Calu3 (cell line): ENCODE results near the gene DDC. TPM values are rescaled to one million over a fixed set of nuclear protein-coding genes. Genes with fewer than 3 reads are reported as not detected.

Source experiments
- BruUV-seq: library from RNA; stranded (reverse); fragments of 400-500 nt; replicated peaks from 2 replicates; lab custom pipeline; 2021; lab: Mats Ljungman, UMichigan
- CTCF ChIA-PET: fragments of 300-600 bp; sonication (Branson Sonifier 250); formaldehyde crosslinking; loops from one replicate; lab custom pipeline; 2022; ENCODE audit warnings: antibody characterized with exemption; lab: Charles Lee
- DNase-seq: peaks from one replicate; pipeline ENCODE4 v3.0.0; 2022
- H3K27ac Mint-ChIP-seq: one replicate; pipeline ENCODE4 v1.8.0; 2022; ENCODE audit warnings: mixed read lengths; ENCODE audit not compliant: unreplicated experiment
- H3K27me3 Mint-ChIP-seq: one replicate; pipeline ENCODE4 v1.8.0; 2022; ENCODE audit warnings: mixed read lengths; ENCODE audit not compliant: unreplicated experiment
- H3K36me3 Mint-ChIP-seq: one replicate; pipeline ENCODE4 v1.8.0; 2022; ENCODE audit warnings: mild to moderate bottlenecking, moderate library complexity, mixed read lengths; ENCODE audit not compliant: insufficient read depth, unreplicated experiment
- H3K4me1 Mint-ChIP-seq: one replicate; pipeline ENCODE4 v1.8.0; 2022; ENCODE audit warnings: mild to moderate bottlenecking, low read depth, mixed read lengths; ENCODE audit not compliant: unreplicated experiment
- H3K4me3 Mint-ChIP-seq: one replicate; pipeline ENCODE4 v1.8.0; 2022; ENCODE audit warnings: mild to moderate bottlenecking, low read depth, moderate library complexity, mixed read lengths; ENCODE audit not compliant: unreplicated experiment
- H3K9me3 Mint-ChIP-seq: one replicate; pipeline ENCODE4 v1.8.0; 2022; ENCODE audit warnings: low read depth, mixed read lengths; ENCODE audit not compliant: unreplicated experiment
- CTCF ChIP-seq: fragments of 200-600 bp; IDR thresholded peaks from one replicate; pipeline ENCODE4 v1.8.0; 2022; ENCODE audit warnings: antibody characterized with exemption; ENCODE audit not compliant: unreplicated experiment
- intact Hi-C: fragments of 100-400 bp; cut with micrococcal nuclease; formaldehyde crosslinking; loops from one replicate; pipeline ENCODE4 v1.10.0; 2022; ENCODE audit not compliant: unreplicated experiment
- total RNA-seq: library from RNA; stranded (reverse); gene quantifications from 2 replicates; pipeline ENCODE4 v1.2.3, GENCODE V29; 2022

DDC gene
- total RNA-seq, 1 experiment from 2014 or later = 3.7 TPM

- Mint-ChIP-seq H3K27me3 (no peaks in the 10 kb centered on the region), H3K4me1 (peaks cover 58% of the 10 kb centered on the region), H3K4me3 (peak overlapping the region; percentile 62), H3K27ac (peak overlapping the region; percentile 97), H3K36me3 (peaks cover 25% of the 10 kb centered on the region), H3K9me3 (no peaks in the 10 kb centered on the region)
- DNase-seq = peak; percentile 74
- CTCF ChIA-PET = interaction anchor here (0.5 to 1.5 kb wide), 6 partner anchors 14 to 843 kb away, joined by 3 to 7 read pairs (median 4); partner anchors contain the start of gene DDC
- no peak for TF ChIP-seq CTCF
- BruUV-seq = TSS peak; percentile 85
- intact Hi-C loops = loop anchor here (1.0 to 10.0 kb wide), 4 partner anchors 53 to 823 kb away; no protein-coding TSS in a partner anchor
These were observed 33.3 kb downstream of the DDC start for GRCh38 chr7:50531928-50532327.

- Mint-ChIP-seq H3K27ac (peak overlapping the region; percentile 97), H3K36me3 (peaks cover 25% of the 10 kb centered on the region), H3K4me1 (peaks cover 58% of the 10 kb centered on the region), H3K4me3 (peak overlapping the region; percentile 62), H3K9me3 (no peaks in the 10 kb centered on the region), H3K27me3 (no peaks in the 10 kb centered on the region)
- DNase-seq = peak; percentile 88
- CTCF ChIA-PET = interaction anchor here (0.6 to 1.5 kb wide), 6 partner anchors 15 to 598 kb away, joined by 3 to 7 read pairs (median 4); partner anchors contain the start of gene DDC
- TSS peak; percentile 92 for BruUV-seq
- no peak for TF ChIP-seq CTCF
- intact Hi-C loops = loop anchor here (1.0 to 10.0 kb wide), 3 partner anchors 54 to 823 kb away; no protein-coding TSS in a partner anchor
These were observed 33.7 kb downstream of the DDC start for GRCh38 chr7:50531401-50531911.

DNA sequence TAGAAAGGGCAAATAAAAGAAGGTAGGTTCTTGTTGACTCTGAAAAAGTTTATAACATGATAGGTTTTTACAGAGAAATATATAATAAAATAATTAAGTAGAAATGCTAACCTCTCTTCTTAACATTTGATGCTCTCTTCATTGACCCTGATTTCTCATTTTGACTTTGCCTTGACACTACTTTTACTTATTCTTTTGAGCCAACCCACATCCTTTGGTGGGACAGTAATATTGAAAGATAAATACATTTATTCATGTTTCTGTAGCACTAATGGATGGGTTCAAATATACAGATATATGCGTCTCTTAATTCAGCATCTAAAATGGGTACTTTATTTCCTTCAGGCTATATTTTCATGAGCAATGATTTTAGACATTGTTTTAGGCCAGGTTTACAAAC lies 34.4 kb downstream of the DDC start:
- no TSS peak for BruUV-seq
- Mint-ChIP-seq H3K27ac (peak overlapping the region; percentile 97), H3K36me3 (peaks cover 25% of the 10 kb centered on the region), H3K27me3 (no peaks in the 10 kb centered on the region), H3K9me3 (no peaks in the 10 kb centered on the region), H3K4me3 (peak overlapping the region; percentile 62), H3K4me1 (peaks cover 58% of the 10 kb centered on the region)
- intact Hi-C loops = loop anchor here (1.0 to 10.0 kb wide), 3 partner anchors 55 to 824 kb away; no protein-coding TSS in a partner anchor
- TF ChIP-seq CTCF = no peak
- no peak for DNase-seq
- CTCF ChIA-PET = interaction anchor here (0.6 to 1.4 kb wide), 4 partner anchors 63 to 598 kb away, joined by 3 to 7 read pairs (median 4); no protein-coding TSS in a partner anchor

DNA sequence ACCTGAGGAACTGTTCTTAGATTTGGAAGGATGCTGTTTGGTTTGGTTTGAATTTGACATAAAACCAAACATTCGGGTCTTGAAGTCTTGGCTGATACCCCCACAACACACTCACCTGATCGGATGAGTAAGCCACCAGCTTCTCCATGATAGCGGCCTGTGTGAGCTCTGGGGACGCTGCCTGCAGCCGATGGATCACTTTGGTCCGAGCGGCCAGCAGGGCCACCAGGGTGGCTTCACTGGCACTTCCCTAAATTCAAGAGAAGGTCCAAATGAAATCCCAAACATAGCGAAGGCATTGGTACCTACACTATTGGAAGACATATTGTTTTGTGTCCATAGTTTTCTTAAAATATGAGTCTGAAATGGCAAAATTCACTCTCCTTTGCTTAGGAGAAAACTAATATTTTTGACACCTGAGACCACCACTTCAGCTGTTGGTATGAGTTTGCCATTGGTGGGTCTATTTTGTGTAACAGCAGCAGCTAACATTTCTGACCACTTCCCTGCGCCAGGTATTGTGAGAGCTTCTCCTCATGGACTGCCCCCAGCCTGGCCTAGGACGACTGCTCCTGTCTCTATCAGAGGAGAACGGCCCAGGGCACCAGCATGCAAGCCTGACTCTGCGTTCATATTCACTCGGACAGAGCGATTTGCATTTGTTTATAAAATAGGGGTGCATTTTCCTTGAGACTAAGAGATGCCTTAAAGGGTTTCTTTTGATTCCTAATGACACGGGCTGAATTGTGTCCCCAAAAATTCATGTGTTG lies 35.9 kb downstream of the DDC start:
- H3K4me1 Mint-ChIP-seq = peaks cover 46% of the 10 kb centered on the region
- peaks cover 2% of the 10 kb centered on the region for H3K9me3 Mint-ChIP-seq
- no peak overlapping the region for H3K4me3 Mint-ChIP-seq
- CTCF ChIA-PET = interaction anchor here (0.9 kb wide), 1 partner anchor 36 kb away, joined by 3 read pairs; the partner anchor contains the start of gene DDC
- TF ChIP-seq CTCF = no peak
- BruUV-seq = no TSS peak
- peaks cover 15% of the 10 kb centered on the region for H3K36me3 Mint-ChIP-seq
- intact Hi-C loops = no loop called here
- H3K27ac Mint-ChIP-seq = no peak overlapping the region
- no peak for DNase-seq
- H3K27me3 Mint-ChIP-seq = no peaks in the 10 kb centered on the region
